ENCODE results near the gene ARRDC4.

The ARRDC4 gene

GRCh38 chr15:98018761-98019351 is 58.4 kb downstream of the ARRDC4 start:
- no peak overlapping the region for H3K27ac ChIP-seq (ENCODE audit: low read length)
- TF ChIP-seq EZH2phosphoT487 (IDR thresholded peaks at IDR 0.05; ENCODE audit: low read length): no peak
- TF ChIP-seq CTCF (IDR thresholded peaks at IDR 0.05; ENCODE audit: low read length): no peak
- no peak for TF ChIP-seq EZH2 (optimal IDR thresholded peaks at IDR 0.05; ENCODE audit: low read depth, low read length)
- H3K9ac ChIP-seq (ENCODE audit: low read length): no peak overlapping the region
- no peak overlapping the region for H2AFZ ChIP-seq (ENCODE audit: low read length)
- no peaks in the 10 kb centered on the region for H3K9me2 ChIP-seq (replicated peaks; ENCODE audit: insufficient read depth, low read length)
- no peaks in the 10 kb centered on the region for H3K27me3 ChIP-seq (replicated peaks; ENCODE audit: insufficient read depth, low read length)
- no peaks in the 10 kb centered on the region for H3K79me2 ChIP-seq (ENCODE audit: low read length)
- H3K4me2 ChIP-seq (ENCODE audit: low read depth, low read length): no peak overlapping the region
- no peaks in the 10 kb centered on the region for H3K9me3 ChIP-seq (replicated peaks; ENCODE audit: insufficient read depth, low read length)
- H3K36me3 ChIP-seq (replicated peaks; ENCODE audit: insufficient read depth, low read length): no peaks in the 10 kb centered on the region
- H3K4me1 ChIP-seq (ENCODE audit: low read length): no peaks in the 10 kb centered on the region
- no peaks in the 10 kb centered on the region for H3F3A ChIP-seq (ENCODE audit: insufficient read depth, low read length)
- H4K20me1 ChIP-seq (ENCODE audit: insufficient read depth, low read length): no peaks in the 10 kb centered on the region
- H3K4me3 ChIP-seq (ENCODE audit: low read length): no peak overlapping the region
- DNase-seq: no peak
